MM.1S (cell line): ENCODE measurements around the gene EAF1.

Experiments used
- DNase-seq: peaks from one replicate; pipeline ENCODE4 v3.0.0-alpha.2; 2015
- H2AFZ ChIP-seq: fragments of 300-600 bp; sonication (generic); 2 replicates; pipeline ENCODE4 v1.6.0; 2016; ENCODE audit warnings: antibody characterized with exemption, low read length
- H3F3A ChIP-seq: fragments of 300-600 bp; sonication (generic); 2 replicates; pipeline ENCODE4 v1.6.1; 2016; ENCODE audit warnings: mild to moderate bottlenecking, antibody characterized with exemption, low read length, moderate library complexity, mixed read lengths; ENCODE audit not compliant: insufficient read depth
- H3K27ac ChIP-seq: fragments of 300-600 bp; sonication (generic); 2 replicates; pipeline ENCODE4 v1.5.1; 2016; ENCODE audit warnings: mild to moderate bottlenecking, low read length
- H3K27me3 ChIP-seq: fragments of 300-600 bp; sonication (generic); replicated peaks from 2 replicates; pipeline ENCODE4 v1.6.0; 2016; ENCODE audit warnings: low read length; ENCODE audit not compliant: insufficient read depth
- H3K36me3 ChIP-seq: fragments of 300-600 bp; sonication (generic); replicated peaks from 2 replicates; pipeline ENCODE4 v1.6.1; 2016; ENCODE audit warnings: mild to moderate bottlenecking, low read length, mixed read lengths; ENCODE audit not compliant: insufficient read depth
- H3K4me1 ChIP-seq: fragments of 300-600 bp; sonication (generic); 2 replicates; pipeline ENCODE4 v1.6.1; 2016; ENCODE audit warnings: low read length, mixed read lengths
- H3K4me2 ChIP-seq: fragments of 300-600 bp; sonication (generic); 2 replicates; pipeline ENCODE4 v1.6.0; 2016; ENCODE audit warnings: low read depth, low read length
- H3K4me3 ChIP-seq: fragments of 300-600 bp; sonication (generic); 2 replicates; pipeline ENCODE4 v1.5.1; 2016; ENCODE audit warnings: low read length, mixed read lengths
- H3K79me2 ChIP-seq: fragments of 300-600 bp; sonication (generic); 2 replicates; pipeline ENCODE4 v1.6.1; 2016; ENCODE audit warnings: mixed run types, low read length, mixed read lengths
- H3K9ac ChIP-seq: fragments of 300-600 bp; sonication (generic); 2 replicates; pipeline ENCODE4 v1.6.1; 2016; ENCODE audit warnings: low read length, mixed read lengths
- H3K9me2 ChIP-seq: fragments of 300-600 bp; sonication (generic); replicated peaks from 2 replicates; pipeline ENCODE4 v1.6.1; 2016; ENCODE audit warnings: mild to moderate bottlenecking, low read length, mixed read lengths; ENCODE audit not compliant: insufficient read depth
- H3K9me3 ChIP-seq: fragments of 300-600 bp; sonication (generic); replicated peaks from 2 replicates; pipeline ENCODE4 v1.6.1; 2016; ENCODE audit warnings: mild to moderate bottlenecking, low read length, mixed read lengths; ENCODE audit not compliant: insufficient read depth
- H4K20me1 ChIP-seq: fragments of 300-600 bp; sonication (generic); 2 replicates; pipeline ENCODE4 v1.6.1; 2016; ENCODE audit warnings: mild to moderate bottlenecking, low read length, moderate library complexity, mixed read lengths; ENCODE audit not compliant: insufficient read depth
- CTCF ChIP-seq: fragments of 300-600 bp; sonication (generic); IDR thresholded peaks from 2 replicates; pipeline ENCODE4 v1.5.1; 2016; ENCODE audit warnings: antibody characterized with exemption, low read length, mixed read lengths
- EZH2 ChIP-seq: fragments of 300-600 bp; sonication (generic); optimal IDR thresholded peaks from 2 replicates; pipeline ENCODE3; 2017; ENCODE audit warnings: low read depth, mild to moderate bottlenecking, antibody characterized with exemption, low read length, mixed read lengths
- EZH2phosphoT487 ChIP-seq: fragments of 300-600 bp; sonication (generic); IDR thresholded peaks from 2 replicates; pipeline ENCODE4 v1.6.1; 2018; ENCODE audit warnings: antibody characterized with exemption, low read length

The EAF1 gene

GRCh38 chr3:15486020-15486419 is 58.6 kb downstream of the EAF1 start:
- H3K79me2 ChIP-seq, result no peaks in the 10 kb centered on the region
- H3K36me3 ChIP-seq, result no peaks in the 10 kb centered on the region
- no peaks in the 10 kb centered on the region for H3K9me3 ChIP-seq
- no peak overlapping the region for H3K4me3 ChIP-seq
- no peak overlapping the region for H3K4me2 ChIP-seq
- TF ChIP-seq EZH2phosphoT487, result no peak
- TF ChIP-seq EZH2, result no peak
- TF ChIP-seq CTCF, result no peak
- H2AFZ ChIP-seq, result no peak overlapping the region
- H3K4me1 ChIP-seq, result no peaks in the 10 kb centered on the region
- no peaks in the 10 kb centered on the region for H3K27me3 ChIP-seq
- H4K20me1 ChIP-seq, result no peaks in the 10 kb centered on the region
- H3F3A ChIP-seq, result no peaks in the 10 kb centered on the region
- H3K27ac ChIP-seq, result no peak overlapping the region
- H3K9ac ChIP-seq, result no peak overlapping the region
- no peak for DNase-seq
- no peaks in the 10 kb centered on the region for H3K9me2 ChIP-seq

- no peaks in the 10 kb centered on the region for H3K9me3 ChIP-seq
- no peak overlapping the region for H3K4me3 ChIP-seq
- TF ChIP-seq CTCF (no peak), EZH2 (no peak), EZH2phosphoT487 (no peak)
- H3F3A ChIP-seq, result no peaks in the 10 kb centered on the region
- no peak overlapping the region for H3K9ac ChIP-seq
- no peak overlapping the region for H3K4me2 ChIP-seq
- H3K79me2 ChIP-seq, result no peaks in the 10 kb centered on the region
- H3K27ac ChIP-seq, result no peak overlapping the region
- no peaks in the 10 kb centered on the region for H4K20me1 ChIP-seq
- no peaks in the 10 kb centered on the region for H3K4me1 ChIP-seq
- no peak overlapping the region for H2AFZ ChIP-seq
- H3K27me3 ChIP-seq, result no peaks in the 10 kb centered on the region
- H3K9me2 ChIP-seq, result no peaks in the 10 kb centered on the region
- no peaks in the 10 kb centered on the region for H3K36me3 ChIP-seq
- DNase-seq, result no peak
Observed at GRCh38 chr3:15486979-15487378, 59.6 kb downstream of the EAF1 start.

- no peak for DNase-seq
- Histone ChIP-seq H3K9me2 (no peaks in the 10 kb centered on the region), H3K36me3 (no peaks in the 10 kb centered on the region), H3K4me1 (no peaks in the 10 kb centered on the region), H3K4me3 (no peak overlapping the region), H2AFZ (no peak overlapping the region), H3K9ac (no peak overlapping the region), H4K20me1 (no peaks in the 10 kb centered on the region), H3K4me2 (no peak overlapping the region), H3K27me3 (no peaks in the 10 kb centered on the region), H3K79me2 (no peaks in the 10 kb centered on the region), H3K9me3 (no peaks in the 10 kb centered on the region), H3F3A (no peaks in the 10 kb centered on the region), H3K27ac (no peak overlapping the region)
- no peak for TF ChIP-seq EZH2phosphoT487
- TF ChIP-seq CTCF, result no peak
- no peak for TF ChIP-seq EZH2
Observed at GRCh38 chr3:15488002-15488401, 60.6 kb downstream of the EAF1 start.

- Histone ChIP-seq H4K20me1 (no peaks in the 10 kb centered on the region), H3K4me1 (no peaks in the 10 kb centered on the region), H3K36me3 (no peaks in the 10 kb centered on the region), H3K9ac (no peak overlapping the region), H2AFZ (no peak overlapping the region), H3K9me3 (no peaks in the 10 kb centered on the region), H3K27ac (no peak overlapping the region), H3F3A (no peaks in the 10 kb centered on the region), H3K4me2 (no peak overlapping the region), H3K27me3 (no peaks in the 10 kb centered on the region), H3K4me3 (no peak overlapping the region), H3K9me2 (no peaks in the 10 kb centered on the region), H3K79me2 (no peaks in the 10 kb centered on the region)
- no peak for TF ChIP-seq CTCF
- DNase-seq, result no peak
Observed at GRCh38 chr3:15490158-15490557, 62.8 kb downstream of the EAF1 start.
